Activated CD4-positive, alpha-beta memory T cell treated with anti-CD3 and anti-CD28 coated beads, Interleukin-2, amount 10 ng/mL, durations not matched to agents 7 days and 5 days (primary cell): ENCODE data around the gene LRRC36. TPM values are rescaled to one million over a fixed set of nuclear protein-coding genes. Genes with fewer than 3 reads are reported as not detected.
"Not testable (repeated sequence)": the region's sequence is repeated elsewhere in the genome, so short reads cannot be mapped to it uniquely, and the experiment has no call there.

Source experiments
- CTCF ChIA-PET: fragments of 350-600 bp; sonication (Branson Sonifier 250); formaldehyde crosslinking; loops from one replicate; lab custom pipeline; 2021; ENCODE audit warnings: antibody characterized with exemption, inconsistent platforms; lab: Charles Lee
- POLR2A ChIA-PET: fragments of 350-600 bp; sonication (Branson Sonifier 250); formaldehyde crosslinking; loops from one replicate; lab custom pipeline; 2021; ENCODE audit warnings: antibody characterized with exemption; lab: Charles Lee
- DNase-seq: peaks from one replicate; pipeline ENCODE4 v3.0.0-alpha.2; 2020
- H3K27ac Mint-ChIP-seq: one replicate; pipeline ENCODE4 v1.8.0; 2021; ENCODE audit warnings: mild to moderate bottlenecking, mixed read lengths
- H3K27me3 Mint-ChIP-seq: one replicate; pipeline ENCODE4 v1.8.0; 2021; ENCODE audit warnings: mixed read lengths
- H3K36me3 Mint-ChIP-seq: one replicate; pipeline ENCODE4 v1.8.0; 2021; ENCODE audit warnings: low read depth, mixed read lengths
- H3K4me1 Mint-ChIP-seq: one replicate; pipeline ENCODE4 v1.8.0; 2021; ENCODE audit warnings: mixed read lengths
- H3K4me3 Mint-ChIP-seq: one replicate; pipeline ENCODE4 v1.8.0; 2021; ENCODE audit warnings: mild to moderate bottlenecking, mixed read lengths
- H3K9me3 Mint-ChIP-seq: one replicate; pipeline ENCODE4 v1.8.0; 2021; ENCODE audit warnings: mixed read lengths
- total RNA-seq, 2 experiments: library from RNA; stranded (reverse); gene quantifications; one replicate each; pipeline ENCODE4 v1.2.3, GENCODE V29; 2021

The LRRC36 gene
- total RNA-seq, 2 experiments from 2014 or later = not detected

DNA sequence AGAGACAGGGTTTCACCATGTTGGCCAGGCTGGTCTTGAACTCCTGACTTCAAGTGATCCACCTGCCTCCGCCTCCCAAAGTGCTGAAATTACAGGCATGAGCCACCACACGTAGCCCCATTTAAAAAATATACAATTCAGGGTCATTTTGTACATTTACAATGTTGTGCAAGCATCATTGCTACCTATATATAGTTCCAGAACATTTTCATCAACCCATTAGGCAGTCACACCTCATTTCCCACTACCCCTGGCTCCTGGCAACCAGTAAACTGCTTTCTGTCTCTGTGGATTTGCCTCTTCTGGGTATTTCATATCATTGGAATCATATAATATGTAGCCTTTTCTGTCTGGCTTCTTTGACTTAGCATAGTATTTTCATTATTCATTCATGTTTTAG lies 6.7 kb downstream of the LRRC36 start:
- H3K4me3 Mint-ChIP-seq = no peak overlapping the region
- peaks cover 2% of the 10 kb centered on the region for H3K36me3 Mint-ChIP-seq
- peaks cover 20% of the 10 kb centered on the region for H3K27me3 Mint-ChIP-seq
- no peak overlapping the region for H3K27ac Mint-ChIP-seq
- H3K9me3 Mint-ChIP-seq = peaks cover 3% of the 10 kb centered on the region
- DNase-seq = no peak
- no peaks in the 10 kb centered on the region for H3K4me1 Mint-ChIP-seq
- ChIA-PET CTCF (no interaction called here), POLR2A (no interaction called here)

DNA sequence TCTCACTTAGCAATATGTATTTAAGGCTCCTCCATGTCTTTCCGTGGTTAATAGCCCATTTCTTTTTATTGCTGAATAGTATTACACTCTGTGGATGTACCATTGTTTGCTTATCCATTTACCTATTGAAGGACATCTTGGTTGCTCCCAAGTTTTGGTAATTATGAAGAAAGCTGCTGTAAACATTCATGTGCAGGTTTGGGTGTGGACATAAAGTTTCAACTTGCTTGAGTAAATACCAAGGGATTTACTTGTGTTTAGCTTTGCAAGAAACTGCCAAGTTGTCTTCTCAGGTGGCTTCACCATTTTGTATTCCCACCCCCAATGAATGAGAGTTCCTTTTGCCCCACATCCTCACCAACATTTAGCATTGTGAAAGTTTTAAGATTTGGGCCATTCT lies 9.5 kb downstream of the LRRC36 start:
- H3K4me3 Mint-ChIP-seq = no peak overlapping the region
- no peak overlapping the region for H3K27ac Mint-ChIP-seq
- DNase-seq = no peak
- ChIA-PET POLR2A (no interaction called here), CTCF (no interaction called here)
- peaks cover 18% of the 10 kb centered on the region for H3K27me3 Mint-ChIP-seq
- peaks cover 2% of the 10 kb centered on the region for H3K36me3 Mint-ChIP-seq
- no peaks in the 10 kb centered on the region for H3K4me1 Mint-ChIP-seq
- H3K9me3 Mint-ChIP-seq = peaks cover 3% of the 10 kb centered on the region

DNA sequence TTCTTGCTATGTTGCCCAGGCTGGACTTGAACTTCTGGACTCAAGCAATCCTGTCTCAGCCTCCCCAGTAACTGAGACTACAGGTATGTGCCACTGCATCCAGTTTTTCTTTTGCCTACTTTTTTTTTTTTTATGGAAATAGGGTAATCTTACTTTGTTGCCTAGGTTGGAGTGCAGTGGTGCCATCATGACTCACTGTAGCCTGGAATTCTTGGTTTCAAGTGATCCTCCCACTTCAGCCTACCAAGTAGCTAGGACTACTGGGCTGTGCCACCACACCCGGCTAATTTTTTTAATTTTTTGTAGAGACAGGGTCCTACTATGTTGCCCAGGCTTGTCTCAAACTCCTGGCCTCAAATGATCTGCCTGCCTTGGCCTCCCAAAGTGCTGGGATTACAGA lies 10.0 kb downstream of the LRRC36 start:
- Mint-ChIP-seq H3K9me3 (peaks cover 3% of the 10 kb centered on the region), H3K4me3 (no peak overlapping the region), H3K4me1 (no peaks in the 10 kb centered on the region), H3K27ac (no peak overlapping the region), H3K27me3 (peaks cover 21% of the 10 kb centered on the region), H3K36me3 (peaks cover 2% of the 10 kb centered on the region)
- DNase-seq = no peak
- CTCF ChIA-PET = interaction anchor here (0.7 kb wide), 1 partner anchor 73 kb away, joined by 3 read pairs; no protein-coding TSS in a partner anchor
- POLR2A ChIA-PET = no interaction called here

DNA sequence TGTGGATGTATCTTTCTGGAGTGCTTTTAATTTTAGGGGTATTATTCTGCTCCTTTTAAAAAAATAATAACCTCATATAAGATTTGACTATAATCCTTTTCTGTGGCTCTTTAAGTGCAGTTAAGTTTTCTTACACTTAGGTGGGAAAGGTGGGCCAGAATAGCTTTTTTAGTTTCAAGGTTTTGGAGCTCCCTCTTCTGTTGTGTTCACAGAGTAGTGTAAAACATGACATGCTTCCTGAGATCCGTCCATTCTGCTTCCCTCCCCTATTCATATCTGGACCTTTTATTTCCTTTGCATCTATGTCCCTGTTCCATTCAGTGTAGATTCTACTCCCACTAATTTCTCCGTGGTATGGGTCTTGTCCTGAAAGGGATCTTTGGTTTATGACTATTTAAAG lies 12.8 kb downstream of the LRRC36 start:
- Mint-ChIP-seq H3K4me1 (no peaks in the 10 kb centered on the region), H3K27ac (no peak overlapping the region), H3K9me3 (peaks cover 3% of the 10 kb centered on the region), H3K36me3 (peaks cover 2% of the 10 kb centered on the region), H3K4me3 (no peak overlapping the region), H3K27me3 (peaks cover 19% of the 10 kb centered on the region)
- CTCF ChIA-PET = interaction anchor here (0.8 to 2.1 kb wide), 4 partner anchors 13 to 79 kb away, joined by 3 to 6 read pairs (median 4); partner anchors contain the start of genes KCTD19 and LRRC36
- POLR2A ChIA-PET = no interaction called here
- DNase-seq = no peak

DNA sequence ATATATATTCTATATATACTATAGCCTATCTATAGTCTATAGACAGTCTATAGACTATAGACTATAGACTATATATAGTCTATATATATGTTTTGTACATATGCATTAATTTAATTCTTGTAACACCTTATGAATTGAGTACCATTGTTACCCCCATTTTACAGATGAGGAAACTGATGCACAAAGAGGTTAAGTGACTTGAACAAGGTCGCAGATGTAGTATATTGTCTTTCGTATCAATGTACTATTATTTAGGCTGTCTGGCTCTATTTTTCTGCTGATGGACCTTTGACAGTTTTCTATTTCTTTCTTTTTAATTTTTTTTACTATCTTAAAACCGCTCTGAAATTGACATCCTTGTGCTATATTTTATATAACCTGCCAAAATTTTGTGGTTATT lies 14.6 kb downstream of the LRRC36 start:
- Mint-ChIP-seq H3K4me1 (no peaks in the 10 kb centered on the region), H3K4me3 (no peak overlapping the region), H3K27ac (no peak overlapping the region)

DNA sequence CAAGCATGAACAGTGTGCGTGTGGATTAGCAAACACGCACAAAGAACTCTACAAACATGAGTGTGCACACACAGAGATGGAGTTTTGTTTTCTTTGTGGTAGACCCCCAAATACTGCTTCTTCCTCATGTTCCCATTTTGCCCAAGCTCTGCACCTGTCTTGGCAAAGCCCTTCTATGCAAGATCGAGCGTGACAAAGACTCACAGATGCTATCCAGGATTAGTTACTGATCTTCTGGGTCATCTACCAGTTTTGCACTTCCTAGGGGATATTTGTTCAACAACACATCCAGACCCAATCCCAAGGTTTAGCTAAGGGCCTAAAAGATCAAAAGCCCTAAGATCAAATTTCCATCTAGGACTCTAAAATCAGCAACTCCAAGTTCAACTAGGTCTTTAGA lies 16.0 kb downstream of the LRRC36 start:
- H3K4me1 Mint-ChIP-seq = no peaks in the 10 kb centered on the region
- ChIA-PET POLR2A (no interaction called here), CTCF (no interaction called here)
- H3K4me3 Mint-ChIP-seq = no peak overlapping the region
- peaks cover 19% of the 10 kb centered on the region for H3K27me3 Mint-ChIP-seq
- H3K27ac Mint-ChIP-seq = no peak overlapping the region
- DNase-seq = no peak
- no peaks in the 10 kb centered on the region for H3K9me3 Mint-ChIP-seq
- H3K36me3 Mint-ChIP-seq = no peaks in the 10 kb centered on the region

More for the DNA sequence above, 14.6 kb downstream of the LRRC36 start:
- ChIA-PET CTCF (no interaction called here), POLR2A (no interaction called here)
- Mint-ChIP-seq H3K36me3 (no peaks in the 10 kb centered on the region), H3K27me3 (peaks cover 17% of the 10 kb centered on the region), H3K9me3 (no peaks in the 10 kb centered on the region)
- no peak for DNase-seq

DNA sequence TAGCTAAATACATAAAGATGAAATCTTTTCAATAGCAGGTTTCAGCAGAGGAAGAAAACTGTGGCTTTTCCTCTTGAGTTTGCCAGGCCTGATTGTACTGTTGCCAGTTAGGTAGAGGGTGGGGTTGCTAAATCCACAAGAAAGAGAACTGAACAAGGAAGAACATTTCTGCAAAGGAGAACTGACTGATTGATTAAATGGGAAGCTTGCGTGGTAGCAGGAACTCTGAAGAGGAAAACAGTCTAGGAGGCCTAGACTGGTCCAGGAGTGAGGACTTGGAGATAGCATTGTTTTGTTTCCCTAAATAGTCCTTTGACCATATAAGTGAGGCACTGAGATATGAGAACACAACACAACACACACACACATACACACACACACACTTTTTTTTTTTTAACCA lies 18.8 kb downstream of the LRRC36 start:
- Mint-ChIP-seq H3K9me3 (no peaks in the 10 kb centered on the region), H3K4me1 (no peaks in the 10 kb centered on the region), H3K4me3 (no peak overlapping the region), H3K27ac (no peak overlapping the region), H3K27me3 (peaks cover 22% of the 10 kb centered on the region), H3K36me3 (no peaks in the 10 kb centered on the region)
- ChIA-PET CTCF (interaction anchor here (0.6 to 1.5 kb wide), 2 partner anchors 14 to 47 kb away, joined by 3 to 4 read pairs; no protein-coding TSS in a partner anchor), POLR2A (interaction anchor here (0.6 kb wide), 1 partner anchor 86 kb away, joined by 4 read pairs; no protein-coding TSS in a partner anchor)
- DNase-seq = no peak

DNA sequence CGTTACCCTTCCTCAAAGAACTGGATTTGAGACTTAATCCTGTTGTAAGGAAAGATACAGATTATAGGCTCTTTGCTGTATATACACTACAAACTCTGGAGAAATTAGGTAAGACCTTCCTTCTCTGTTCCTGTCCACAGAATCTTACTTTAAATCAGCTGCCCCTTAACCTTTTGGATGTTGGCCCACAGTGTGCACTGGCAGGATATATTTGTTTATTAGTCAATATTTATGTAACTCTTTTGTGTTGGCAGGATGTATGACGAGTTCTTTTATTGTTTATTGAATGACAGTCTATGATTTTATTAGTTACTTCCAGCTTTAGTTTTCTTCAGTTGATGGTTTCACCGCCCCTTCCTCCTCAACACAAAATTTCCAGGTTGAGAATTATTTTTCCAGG lies 19.7 kb downstream of the LRRC36 start:
- no peak overlapping the region for H3K27ac Mint-ChIP-seq
- H3K4me3 Mint-ChIP-seq = no peak overlapping the region
- ChIA-PET POLR2A (interaction anchor here (0.9 kb wide), 1 partner anchor 99 kb away, joined by 3 read pairs; the partner anchor contains the start of gene FHOD1), CTCF (interaction anchor here (0.8 to 1.5 kb wide), 4 partner anchors 20 to 85 kb away, joined by 3 read pairs; partner anchors contain the start of genes KCTD19, LRRC36 and TPPP3)
- H3K27me3 Mint-ChIP-seq = peaks cover 22% of the 10 kb centered on the region
- no peaks in the 10 kb centered on the region for H3K4me1 Mint-ChIP-seq
- H3K9me3 Mint-ChIP-seq = no peaks in the 10 kb centered on the region
- no peak for DNase-seq
- no peaks in the 10 kb centered on the region for H3K36me3 Mint-ChIP-seq

DNA sequence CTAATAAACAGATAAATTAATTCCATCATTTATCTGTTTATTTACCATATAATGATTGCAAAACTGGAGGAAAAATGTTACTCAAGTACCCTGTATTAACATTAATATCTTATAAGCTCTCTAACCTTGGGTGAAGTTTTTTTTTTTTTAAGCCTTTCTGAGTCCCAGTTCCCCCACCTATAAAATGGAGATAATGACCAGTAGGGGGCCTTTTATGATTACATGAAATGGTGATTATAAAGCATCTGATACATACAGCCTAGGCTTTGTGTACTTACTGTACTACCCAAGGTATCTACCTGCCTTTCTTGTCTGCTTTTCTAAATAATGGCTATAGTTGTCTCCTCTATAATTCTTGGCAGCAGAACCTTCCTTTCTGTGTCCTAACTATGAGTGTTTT lies 22.6 kb downstream of the LRRC36 start:
- H3K4me1 Mint-ChIP-seq = no peaks in the 10 kb centered on the region
- ChIA-PET CTCF (interaction anchor here (1.0 to 1.6 kb wide), 2 partner anchors 8 to 89 kb away, joined by 3 to 5 read pairs; no protein-coding TSS in a partner anchor), POLR2A (no interaction called here)
- no peaks in the 10 kb centered on the region for H3K36me3 Mint-ChIP-seq
- H3K27ac Mint-ChIP-seq = no peak overlapping the region
- no peak for DNase-seq
- no peaks in the 10 kb centered on the region for H3K9me3 Mint-ChIP-seq
- peaks cover 16% of the 10 kb centered on the region for H3K27me3 Mint-ChIP-seq
- no peak overlapping the region for H3K4me3 Mint-ChIP-seq

DNA sequence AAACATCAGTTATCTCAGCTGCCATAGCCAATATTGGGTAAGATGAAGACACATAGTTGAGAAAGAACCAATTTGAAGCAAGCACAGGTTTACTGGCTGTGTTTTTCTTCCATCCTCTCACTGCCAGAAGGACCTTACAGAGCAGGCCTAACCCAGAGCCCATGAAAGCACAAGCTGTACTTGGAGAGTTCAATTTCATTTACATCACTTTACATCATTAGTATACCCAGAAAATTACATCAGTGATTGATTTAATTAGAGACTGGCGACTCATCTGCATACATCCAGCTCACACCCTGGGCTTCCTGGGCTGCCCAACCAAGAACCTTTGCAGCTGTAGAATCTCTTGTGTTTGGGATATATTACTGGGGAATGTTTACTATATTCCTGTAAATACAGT lies 23.7 kb downstream of the LRRC36 start:
- CTCF ChIA-PET = interaction anchor here (1.3 to 1.4 kb wide), 2 partner anchors 12 to 50 kb away, joined by 3 read pairs; no protein-coding TSS in a partner anchor
- Mint-ChIP-seq H3K27ac (no peak overlapping the region), H3K4me3 (no peak overlapping the region), H3K9me3 (no peaks in the 10 kb centered on the region), H3K36me3 (no peaks in the 10 kb centered on the region), H3K4me1 (no peaks in the 10 kb centered on the region), H3K27me3 (peaks cover 16% of the 10 kb centered on the region)
- DNase-seq = no peak
- POLR2A ChIA-PET = no interaction called here

DNA sequence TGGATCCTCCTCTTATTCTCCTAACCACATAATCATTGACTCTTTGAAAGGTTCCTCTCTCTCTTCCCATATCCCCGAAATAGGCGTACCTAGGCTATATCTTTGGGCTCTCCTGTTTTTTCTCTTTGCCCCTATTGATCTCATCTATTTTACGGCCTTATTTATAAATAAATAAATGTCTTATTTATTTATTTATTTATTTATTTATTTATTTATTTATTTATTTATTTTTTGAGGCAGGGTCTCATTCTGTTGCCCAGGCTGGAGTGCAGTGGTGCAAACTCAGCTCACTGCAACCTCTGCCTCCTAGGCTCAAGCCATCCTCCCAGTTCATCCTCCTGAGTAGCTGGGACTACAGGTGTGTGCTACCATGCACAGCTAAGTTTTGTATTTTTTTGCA lies 25.8 kb downstream of the LRRC36 start:
- H3K27me3 Mint-ChIP-seq = peaks cover 15% of the 10 kb centered on the region
- H3K9me3 Mint-ChIP-seq, H3K4me3 Mint-ChIP-seq, H3K36me3 Mint-ChIP-seq, H3K27ac Mint-ChIP-seq, DNase-seq: not testable (repeated sequence)
- POLR2A ChIA-PET = interaction anchor here (0.6 kb wide), 1 partner anchor 115 kb away, joined by 3 read pairs; no protein-coding TSS in a partner anchor
- peaks cover 11% of the 10 kb centered on the region for H3K4me1 Mint-ChIP-seq
- CTCF ChIA-PET = interaction anchor here (0.6 to 2.5 kb wide), 7 partner anchors 10 to 154 kb away, joined by 3 to 7 read pairs (median 4); partner anchors contain the start of genes LRRC36 and ZDHHC1

DNA sequence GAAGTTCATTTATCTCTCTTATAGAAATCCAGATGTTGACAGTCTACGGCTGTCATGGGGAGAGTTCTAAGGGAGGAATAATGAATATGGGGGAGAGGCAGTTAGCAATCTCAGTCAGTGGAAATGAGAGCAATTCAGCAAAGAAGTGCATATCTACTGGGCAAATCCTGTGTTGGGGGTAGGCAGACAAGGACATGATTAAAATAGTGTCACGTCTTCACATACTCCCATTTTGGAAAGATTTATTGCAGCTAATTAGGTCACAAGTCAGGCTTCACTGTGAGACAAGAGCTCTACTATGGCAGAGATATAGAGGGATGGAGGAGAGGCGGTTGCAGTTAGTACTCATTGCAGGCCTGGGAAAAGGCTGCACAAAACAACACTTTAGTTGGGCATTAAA lies 29.8 kb downstream of the LRRC36 start:
- Mint-ChIP-seq H3K4me3 (no peak overlapping the region), H3K4me1 (peaks cover 11% of the 10 kb centered on the region), H3K27ac (no peak overlapping the region), H3K9me3 (no peaks in the 10 kb centered on the region), H3K27me3 (peaks cover 12% of the 10 kb centered on the region), H3K36me3 (no peaks in the 10 kb centered on the region)
- no peak for DNase-seq
- POLR2A ChIA-PET = no interaction called here
- CTCF ChIA-PET = no interaction called here

DNA sequence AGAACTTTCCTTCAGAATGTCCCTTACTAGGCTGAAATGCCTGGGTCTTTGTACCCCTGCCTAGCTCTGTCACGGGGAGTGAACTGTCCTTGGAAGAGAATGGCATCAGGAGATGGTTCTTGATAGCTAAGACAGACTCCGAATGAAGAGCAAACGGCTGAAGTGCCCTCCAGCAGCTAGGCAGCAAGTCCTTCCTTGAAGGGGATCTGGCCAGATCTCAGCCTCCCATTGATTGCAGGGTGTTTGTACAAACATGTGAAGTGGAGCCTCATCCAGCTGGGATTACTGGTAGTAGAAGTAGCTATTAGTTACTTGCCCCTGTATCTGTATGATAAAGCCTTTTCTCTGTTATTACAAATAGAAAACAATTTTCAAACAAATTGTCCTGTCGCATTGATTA lies 30.9 kb downstream of the LRRC36 start:
- no peak for DNase-seq
- no peaks in the 10 kb centered on the region for H3K9me3 Mint-ChIP-seq
- peaks cover 12% of the 10 kb centered on the region for H3K27me3 Mint-ChIP-seq
- peaks cover 11% of the 10 kb centered on the region for H3K4me1 Mint-ChIP-seq
- POLR2A ChIA-PET = interaction anchor here (0.7 kb wide), 1 partner anchor 467 kb away, joined by 3 read pairs; no protein-coding TSS in a partner anchor
- no peaks in the 10 kb centered on the region for H3K36me3 Mint-ChIP-seq
- no peak overlapping the region for H3K27ac Mint-ChIP-seq
- no peak overlapping the region for H3K4me3 Mint-ChIP-seq
- CTCF ChIA-PET = interaction anchor here (0.7 to 1.5 kb wide), 4 partner anchors 8 to 223 kb away, joined by 3 to 4 read pairs (median 3); partner anchors contain the start of gene TPPP3
